Measurements from ENCODE around the gene ADK. TPM values are rescaled to one million over a fixed set of nuclear protein-coding genes. Genes with fewer than 3 reads are reported as not detected.

Gene ADK
- total RNA-seq, 2 experiments from 2014 or later: 56.9 to 57.5 TPM

DNA sequence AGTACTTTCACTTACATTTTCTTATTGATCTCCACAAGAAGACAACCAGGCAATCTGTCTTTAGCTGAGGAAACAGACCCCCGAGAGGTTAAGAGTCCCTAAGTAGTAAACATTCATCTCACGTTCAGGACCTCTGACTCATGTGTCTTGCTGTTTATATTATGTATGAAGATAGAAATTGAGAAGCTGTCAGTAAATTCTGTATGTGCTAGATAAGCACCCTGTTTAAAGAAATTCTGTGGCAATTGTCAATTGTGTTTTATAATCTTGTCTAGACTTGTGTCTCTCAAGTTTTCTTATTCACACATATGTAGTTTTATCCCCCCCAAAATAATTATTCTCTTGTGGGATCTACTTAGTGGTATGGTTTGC, 14.5 kb downstream of the ADK start:
- ChIA-PET CTCF (interaction anchor here (1.0 to 1.4 kb wide), 4 partner anchors 8 to 279 kb away, joined by 3 to 4 read pairs (median 3); no protein-coding TSS in a partner anchor), POLR2A (interaction anchor here (0.6 to 1.9 kb wide), 7 partner anchors 9 to 862 kb away, joined by 3 to 5 read pairs (median 3); partner anchors contain the start of genes ADK and AP3M1)
- Mint-ChIP-seq H3K36me3 (ENCODE audit: low read depth) (peaks cover 7% of the 10 kb centered on the region), H3K4me1 (ENCODE audit: low read depth) (peaks cover 28% of the 10 kb centered on the region), H3K27ac (no peak overlapping the region), H3K9me3 (no peaks in the 10 kb centered on the region), H3K4me3 (no peak overlapping the region), H3K27me3 (no peaks in the 10 kb centered on the region)
- no peak for ATAC-seq
- intact Hi-C loops (cut with micrococcal nuclease): no loop called here
- no peak for DNase-seq
- TF ChIP-seq, protein P1, sequence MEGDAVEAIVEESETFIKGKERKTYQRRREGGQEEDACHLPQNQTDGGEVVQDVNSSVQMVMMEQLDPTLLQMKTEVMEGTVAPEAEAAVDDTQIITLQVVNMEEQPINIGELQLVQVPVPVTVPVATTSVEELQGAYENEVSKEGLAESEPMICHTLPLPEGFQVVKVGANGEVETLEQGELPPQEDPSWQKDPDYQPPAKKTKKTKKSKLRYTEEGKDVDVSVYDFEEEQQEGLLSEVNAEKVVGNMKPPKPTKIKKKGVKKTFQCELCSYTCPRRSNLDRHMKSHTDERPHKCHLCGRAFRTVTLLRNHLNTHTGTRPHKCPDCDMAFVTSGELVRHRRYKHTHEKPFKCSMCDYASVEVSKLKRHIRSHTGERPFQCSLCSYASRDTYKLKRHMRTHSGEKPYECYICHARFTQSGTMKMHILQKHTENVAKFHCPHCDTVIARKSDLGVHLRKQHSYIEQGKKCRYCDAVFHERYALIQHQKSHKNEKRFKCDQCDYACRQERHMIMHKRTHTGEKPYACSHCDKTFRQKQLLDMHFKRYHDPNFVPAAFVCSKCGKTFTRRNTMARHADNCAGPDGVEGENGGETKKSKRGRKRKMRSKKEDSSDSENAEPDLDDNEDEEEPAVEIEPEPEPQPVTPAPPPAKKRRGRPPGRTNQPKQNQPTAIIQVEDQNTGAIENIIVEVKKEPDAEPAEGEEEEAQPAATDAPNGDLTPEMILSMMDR (IDR thresholded peaks at IDR 0.05): no peak

DNA sequence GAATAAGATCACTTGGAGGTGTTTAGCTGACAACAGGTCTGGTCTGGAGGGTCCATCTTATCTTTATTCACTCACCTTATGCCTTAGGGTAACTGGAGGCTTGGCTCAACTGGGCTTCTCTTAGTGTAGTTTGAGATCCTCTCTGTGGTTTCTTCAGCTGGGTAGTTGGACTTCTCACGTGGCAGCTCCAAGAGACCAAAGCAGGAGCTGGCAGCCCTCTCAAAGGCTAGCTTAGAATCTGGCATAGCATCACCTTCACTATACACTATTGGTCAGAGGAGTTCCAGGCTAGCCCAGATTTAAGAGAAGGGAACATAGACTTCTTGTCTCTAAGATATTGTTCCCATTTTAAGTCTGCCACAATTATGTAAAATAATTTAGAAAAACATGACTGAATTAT, 16.4 kb downstream of the ADK start:
- Mint-ChIP-seq H3K27ac (no peak overlapping the region), H3K9me3 (no peaks in the 10 kb centered on the region), H3K4me3 (no peak overlapping the region), H3K27me3 (no peaks in the 10 kb centered on the region), H3K36me3 (ENCODE audit: low read depth) (peaks cover 2% of the 10 kb centered on the region), H3K4me1 (ENCODE audit: low read depth) (peaks cover 28% of the 10 kb centered on the region)
- ATAC-seq (no peak), DNase-seq (no peak)
- POLR2A ChIA-PET: interaction anchor here (1.0 to 1.7 kb wide), 4 partner anchors 9 to 18 kb away, joined by 3 to 7 read pairs (median 3); no protein-coding TSS in a partner anchor
- intact Hi-C loops (cut with micrococcal nuclease): no loop called here
- CTCF ChIA-PET: interaction anchor here (0.9 to 1.7 kb wide), 2 partner anchors 10 to 67 kb away, joined by 3 to 4 read pairs; no protein-coding TSS in a partner anchor
- TF ChIP-seq, protein P1 (IDR thresholded peaks at IDR 0.05): no peak

- ChIA-PET CTCF (no interaction called here), POLR2A (no interaction called here)
- no peaks in the 10 kb centered on the region for H3K27me3 Mint-ChIP-seq
- H3K36me3 Mint-ChIP-seq (ENCODE audit: low read depth): no peaks in the 10 kb centered on the region
- H3K9me3 Mint-ChIP-seq: no peaks in the 10 kb centered on the region
- TF ChIP-seq, protein P1 (IDR thresholded peaks at IDR 0.05): no peak
- no peak overlapping the region for H3K27ac Mint-ChIP-seq
- ATAC-seq (no peak), DNase-seq (no peak)
- H3K4me1 Mint-ChIP-seq (ENCODE audit: low read depth): peaks cover 12% of the 10 kb centered on the region
- no peak overlapping the region for H3K4me3 Mint-ChIP-seq
- intact Hi-C loops (cut with micrococcal nuclease): loop anchor here (10.0 kb wide), 1 partner anchor 63 kb away; no protein-coding TSS in a partner anchor
Observed at GRCh38 chr10:74171625-74172024, 20.6 kb downstream of the ADK start.

DNA sequence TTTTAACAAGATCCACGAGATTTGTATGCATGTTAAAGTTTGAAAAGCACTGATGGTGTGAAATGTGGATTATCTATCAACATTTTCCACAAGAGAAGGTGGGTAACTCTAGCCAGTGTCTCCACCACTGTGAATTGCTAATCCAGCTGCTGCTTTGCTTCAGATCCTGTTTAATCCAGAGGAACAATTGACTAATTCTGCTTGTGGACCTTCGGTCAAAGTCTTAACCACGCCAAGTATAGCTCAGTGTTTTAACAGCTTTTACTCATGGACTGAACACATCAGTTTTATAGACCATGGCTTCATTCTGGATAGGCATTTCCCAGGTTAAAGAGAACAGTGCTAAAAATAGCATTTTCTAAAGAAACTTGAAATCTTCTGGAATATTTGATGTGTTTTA, 23.5 kb downstream of the ADK start:
- Mint-ChIP-seq H3K27me3 (no peaks in the 10 kb centered on the region), H3K9me3 (no peaks in the 10 kb centered on the region), H3K27ac (no peak overlapping the region), H3K36me3 (ENCODE audit: low read depth) (peaks cover 5% of the 10 kb centered on the region), H3K4me1 (ENCODE audit: low read depth) (peaks cover 18% of the 10 kb centered on the region), H3K4me3 (peak overlapping the region; percentile 19)
- TF ChIP-seq, protein P1 (IDR thresholded peaks at IDR 0.05): no peak
- ATAC-seq (no peak), DNase-seq (no peak)
- CTCF ChIA-PET: no interaction called here
- intact Hi-C loops (cut with micrococcal nuclease): loop anchor here (10.0 kb wide), 1 partner anchor 60 kb away; no protein-coding TSS in a partner anchor
- POLR2A ChIA-PET: interaction anchor here (0.6 to 1.9 kb wide), 3 partner anchors 8 to 698 kb away, joined by 3 to 6 read pairs (median 3); partner anchors contain the start of genes ADK and AP3M1

All from activated CD8-positive, alpha-beta T cell treated with anti-CD3 and anti-CD28 coated beads for 36 hours (primary cell).